Neural progenitor cell (in vitro differentiated cells): Measurements from ENCODE around the gene ZGPAT. TPM values are rescaled to one million over a fixed set of nuclear protein-coding genes. Genes with fewer than 3 reads are reported as not detected.

Experiments
- DNase-seq: peaks from one replicate; pipeline ENCODE4 v3.0.0-alpha.2; 2016; ENCODE audit warnings: low spot score
- H2AFZ ChIP-seq: fragments of 200-600 bp; sonication (generic); replicated peaks from 2 replicates; pipeline ENCODE4 v1.6.1; 2016; ENCODE audit warnings: antibody characterized with exemption
- H3F3A ChIP-seq: fragments of 200-600 bp; sonication (generic); 2 replicates; pipeline ENCODE4 v1.6.1; 2016; ENCODE audit warnings: antibody characterized with exemption, low read depth
- H3K27ac ChIP-seq: fragments of 200-600 bp; sonication (generic); 2 replicates; pipeline ENCODE4 v1.5.1; 2016; ENCODE audit warnings: mild to moderate bottlenecking
- H3K27me3 ChIP-seq: fragments of 200-600 bp; sonication (generic); 2 replicates; pipeline ENCODE4 v1.6.1; 2016; ENCODE audit warnings: mild to moderate bottlenecking, moderate library complexity
- H3K36me3 ChIP-seq: fragments of 200-600 bp; sonication (generic); 2 replicates; pipeline ENCODE4 v1.5.1; 2016
- H3K4me1 ChIP-seq: fragments of 200-600 bp; sonication (generic); 2 replicates; pipeline ENCODE4 v1.6.1; 2016; ENCODE audit warnings: mixed run types
- H3K4me2 ChIP-seq: fragments of 200-600 bp; sonication (generic); 2 replicates; pipeline ENCODE4 v1.6.1; 2016
- H3K4me3 ChIP-seq: fragments of 200-600 bp; sonication (generic); 2 replicates; pipeline ENCODE4 v1.5.1; 2016
- H3K79me2 ChIP-seq: fragments of 200-600 bp; sonication (generic); 2 replicates; pipeline ENCODE4 v1.6.1; 2016; ENCODE audit warnings: low read depth
- H3K9ac ChIP-seq: fragments of 200-600 bp; sonication (generic); 2 replicates; pipeline ENCODE4 v1.6.1; 2016
- H3K9me3 ChIP-seq: fragments of 200-600 bp; sonication (generic); 2 replicates; pipeline ENCODE4 v1.5.1; 2016; ENCODE audit warnings: low read depth
- H4K20me1 ChIP-seq: fragments of 200-600 bp; sonication (generic); 2 replicates; pipeline ENCODE4 v1.6.1; 2016; ENCODE audit warnings: low read depth
- H3K27ac Mint-ChIP-seq: 3 replicates; pipeline ENCODE4 v1.8.0; 2021; ENCODE audit warnings: mixed read lengths
- H3K27me3 Mint-ChIP-seq: 2 replicates; pipeline ENCODE4 v1.8.0; 2022; ENCODE audit warnings: low read depth, mild to moderate bottlenecking, inconsistent platforms, moderate library complexity, mixed read lengths; ENCODE audit not compliant: insufficient read depth
- H3K36me3 Mint-ChIP-seq: 3 replicates; pipeline ENCODE4 v1.8.0; 2021; ENCODE audit warnings: mixed read lengths
- H3K4me1 Mint-ChIP-seq: 3 replicates; pipeline ENCODE4 v1.8.0; 2021; ENCODE audit warnings: mixed read lengths
- H3K4me3 Mint-ChIP-seq: 3 replicates; pipeline ENCODE4 v1.8.0; 2021; ENCODE audit warnings: mild to moderate bottlenecking, moderate library complexity, mixed read lengths
- H3K9me3 Mint-ChIP-seq: 3 replicates; pipeline ENCODE4 v1.8.0; 2020; ENCODE audit warnings: mixed read lengths
- CTCF ChIP-seq: fragments of 200-600 bp; sonication (generic); IDR thresholded peaks from 2 replicates; pipeline ENCODE4 v1.5.1; 2017; ENCODE audit warnings: antibody characterized with exemption, mild to moderate bottlenecking
- EZH2 ChIP-seq: fragments of 200-600 bp; sonication (generic); IDR thresholded peaks from 2 replicates; pipeline ENCODE4 v1.6.1; 2017; ENCODE audit warnings: antibody characterized with exemption, mild to moderate bottlenecking, moderate library complexity
- EZH2phosphoT487 ChIP-seq: fragments of 200-600 bp; sonication (generic); IDR thresholded peaks from 2 replicates; pipeline ENCODE4 v1.6.1; 2017; ENCODE audit warnings: antibody characterized with exemption
- total RNA-seq: library from RNA; depleted of rRNA; stranded (reverse); fragments of >200 nt; gene quantifications from 2 replicates; pipeline ENCODE4 v1.2.3, GENCODE V29; 2015; ENCODE audit warnings: low replicate concordance

ZGPAT gene
- total RNA-seq, 1 donor from 2014 or later: 8.2 TPM

- H3K9me3 ChIP-seq: no peaks in the 10 kb centered on the region
- Mint-ChIP-seq H3K36me3 (peaks cover 4% of the 10 kb centered on the region), H3K4me3 (no peak overlapping the region), H3K27ac (no peak overlapping the region), H3K4me1 (no peaks in the 10 kb centered on the region), H3K9me3 (no peaks in the 10 kb centered on the region), H3K27me3 (no peaks in the 10 kb centered on the region)
- no peaks in the 10 kb centered on the region for H4K20me1 ChIP-seq
- TF ChIP-seq EZH2 (no peak), EZH2phosphoT487 (no peak), CTCF (no peak)
- no peaks in the 10 kb centered on the region for H3K36me3 ChIP-seq
- no peak overlapping the region for H3K4me2 ChIP-seq
- no peak overlapping the region for H3K27ac ChIP-seq
- no peaks in the 10 kb centered on the region for H3K79me2 ChIP-seq
- H3K4me1 ChIP-seq: no peaks in the 10 kb centered on the region
- no peaks in the 10 kb centered on the region for H3F3A ChIP-seq
- peak; percentile 1 for DNase-seq
- no peak overlapping the region for H3K9ac ChIP-seq
- no peak overlapping the region for H3K4me3 ChIP-seq
- H2AFZ ChIP-seq: no peak overlapping the region
- H3K27me3 ChIP-seq: no peaks in the 10 kb centered on the region
These were observed 58.1 kb downstream of the ZGPAT start for GRCh38 chr20:63765902-63766301.

GRCh38 chr20:63766695-63767426, 59.0 kb downstream of the ZGPAT start:
- no peaks in the 10 kb centered on the region for H3K9me3 Mint-ChIP-seq

GRCh38 chr20:63767456-63767855, 59.6 kb downstream of the ZGPAT start:
- Histone ChIP-seq H3K4me1 (no peaks in the 10 kb centered on the region), H3K9ac (no peak overlapping the region), H3K4me3 (no peak overlapping the region), H3F3A (no peaks in the 10 kb centered on the region), H3K36me3 (no peaks in the 10 kb centered on the region), H4K20me1 (no peaks in the 10 kb centered on the region), H2AFZ (no peak overlapping the region), H3K79me2 (no peaks in the 10 kb centered on the region), H3K27me3 (no peaks in the 10 kb centered on the region), H3K9me3 (no peaks in the 10 kb centered on the region), H3K27ac (no peak overlapping the region), H3K4me2 (no peak overlapping the region)
- no peak for DNase-seq
- no peaks in the 10 kb centered on the region for H3K27me3 Mint-ChIP-seq
- peaks cover 4% of the 10 kb centered on the region for H3K36me3 Mint-ChIP-seq
- H3K4me1 Mint-ChIP-seq: no peaks in the 10 kb centered on the region
- H3K9me3 Mint-ChIP-seq: no peaks in the 10 kb centered on the region
- no peak overlapping the region for H3K27ac Mint-ChIP-seq
- no peak overlapping the region for H3K4me3 Mint-ChIP-seq
- TF ChIP-seq CTCF (no peak), EZH2phosphoT487 (no peak), EZH2 (no peak)

More at GRCh38 chr20:63766695-63767426, 59.0 kb downstream of the ZGPAT start:
- Histone ChIP-seq H3K4me2 (no peak overlapping the region), H2AFZ (no peak overlapping the region), H4K20me1 (no peaks in the 10 kb centered on the region), H3K27me3 (no peaks in the 10 kb centered on the region), H3K4me1 (no peaks in the 10 kb centered on the region), H3K79me2 (no peaks in the 10 kb centered on the region), H3K27ac (no peak overlapping the region), H3F3A (no peaks in the 10 kb centered on the region), H3K9ac (no peak overlapping the region), H3K4me3 (no peak overlapping the region), H3K9me3 (no peaks in the 10 kb centered on the region), H3K36me3 (no peaks in the 10 kb centered on the region)
- no peak overlapping the region for H3K27ac Mint-ChIP-seq
- TF ChIP-seq EZH2 (no peak), CTCF (no peak), EZH2phosphoT487 (no peak)
- no peak for DNase-seq
- no peaks in the 10 kb centered on the region for H3K27me3 Mint-ChIP-seq
- H3K36me3 Mint-ChIP-seq: peaks cover 4% of the 10 kb centered on the region
- no peak overlapping the region for H3K4me3 Mint-ChIP-seq
- no peaks in the 10 kb centered on the region for H3K4me1 Mint-ChIP-seq
